H1 (cell line): ENCODE measurements around the gene PRSS21. TPM values are rescaled to one million over a fixed set of nuclear protein-coding genes. Genes with fewer than 3 reads are reported as not detected.
A peak's percentile ranks its signal among the peaks of the same experiment; 100 is the strongest.

Source experiments
- CTCF ChIA-PET: fragments of 300-600 bp; sonication (Branson Sonifier 250); formaldehyde crosslinking; loops from one replicate; lab custom pipeline; 2021; ENCODE audit not compliant: partially characterized antibody; lab: Charles Lee
- POLR2A ChIA-PET: fragments of 300-600 bp; sonication (Branson Sonifier 250); formaldehyde crosslinking; loops from one replicate; lab custom pipeline; 2021; ENCODE audit warnings: inconsistent platforms; ENCODE audit not compliant: partially characterized antibody; lab: Charles Lee
- DNase-seq, 2 experiments: peaks; one replicate each; pipeline versions ENCODE4 v3.0.0 to v3.0.0-alpha.2; 2010 to 2022; ENCODE audit warnings: low spot score in 2 of 2, low read depth in 1 of 2, mixed read lengths in 1 of 2
- FAIRE-seq: peaks from 2 replicates; lab custom pipeline; 2011; peaks lifted over from hg19 to GRCh38; lab: Jason Lieb, UNC
- H2AFZ ChIP-seq: 2 replicates; pipeline ENCODE4 v1.8.1; 2012; ENCODE audit warnings: low read length, inconsistent platforms
- H2AK5ac ChIP-seq: 2 replicates; pipeline ENCODE4 v1.6.1; 2013; ENCODE audit warnings: low read depth, low read length
- H2BK120ac ChIP-seq: replicated peaks from 2 replicates; pipeline ENCODE3; 2013; ENCODE audit warnings: low read depth, low read length, inconsistent platforms
- H2BK12ac ChIP-seq: 2 replicates; pipeline ENCODE4 v1.6.1; 2013; ENCODE audit warnings: low read depth, low read length
- H2BK15ac ChIP-seq: 2 replicates; pipeline ENCODE4 v1.6.1; 2013; ENCODE audit warnings: low read length
- H2BK20ac ChIP-seq: 2 replicates; pipeline ENCODE4 v1.6.1; 2013; ENCODE audit warnings: low read length
- H2BK5ac ChIP-seq: 2 replicates; pipeline ENCODE4 v1.6.1; 2013; ENCODE audit warnings: low read depth, low read length
- H3K14ac ChIP-seq: 2 replicates; pipeline ENCODE4 v1.6.1; 2013; ENCODE audit warnings: inconsistent platforms; ENCODE audit not compliant: insufficient read length
- H3K18ac ChIP-seq: 2 replicates; pipeline ENCODE4 v1.6.1; 2013; ENCODE audit warnings: low read length; ENCODE audit errors: extremely low read depth
- H3K23ac ChIP-seq: 2 replicates; pipeline ENCODE4 v1.6.1; 2013; ENCODE audit warnings: inconsistent platforms; ENCODE audit not compliant: insufficient read length
- H3K23me2 ChIP-seq: 2 replicates; pipeline ENCODE4 v1.6.1; 2013; ENCODE audit warnings: low read depth, low read length
- H3K27ac ChIP-seq: 2 replicates; pipeline ENCODE4 v1.6.1; 2011; ENCODE audit warnings: low read depth, low read length, inconsistent platforms
- H3K27me3 ChIP-seq, 4 experiments: replicated peaks in 1 of 4; 1 replicate in 1 of 4; 2 replicates in 3 of 4; pipeline versions ENCODE4 v1.6.1 to v1.8.1; 2011 to 2013; ENCODE audit warnings: low read length in 3 of 4, mild to moderate bottlenecking in 3 of 4, inconsistent platforms in 2 of 4, mixed read lengths in 2 of 4, moderate library complexity in 1 of 4; ENCODE audit not compliant: control insufficient read depth in 3 of 4, insufficient read depth in 3 of 4; ENCODE audit errors: extremely low read depth in 1 of 4
- H3K36me3 ChIP-seq, 4 experiments: 2 replicates each; pipeline versions ENCODE4 v1.6.1 to v1.8.1; 2011 to 2013; ENCODE audit warnings: mild to moderate bottlenecking in 4 of 4, low read length in 3 of 4, moderate library complexity in 2 of 4, control low read depth in 1 of 4, inconsistent platforms in 1 of 4; ENCODE audit not compliant: insufficient read depth in 4 of 4, control insufficient read depth in 2 of 4
- H3K4ac ChIP-seq: replicated peaks from 2 replicates; pipeline ENCODE3; 2013; ENCODE audit warnings: low read length, low read depth, mixed read lengths, inconsistent platforms; ENCODE audit not compliant: insufficient read length
- H3K4me1 ChIP-seq, 4 experiments: replicated peaks in 1 of 4; 1 replicate in 1 of 4; 2 replicates in 3 of 4; pipeline versions ENCODE4 v1.6.1 to v1.8.1; 2011 to 2013; ENCODE audit warnings: low read length in 3 of 4, inconsistent platforms in 2 of 4, mixed read lengths in 1 of 4; ENCODE audit not compliant: insufficient read depth in 4 of 4, control insufficient read depth in 3 of 4
- H3K4me2 ChIP-seq, 2 experiments: 2 replicates each; pipeline versions ENCODE4 v1.6.1 to v1.8.1; 2011 to 2013; ENCODE audit warnings: low read depth in 2 of 2, low read length in 2 of 2, control low read depth in 1 of 2, inconsistent platforms in 1 of 2, mild to moderate bottlenecking in 1 of 2; ENCODE audit not compliant: insufficient read depth in 1 of 2
- H3K4me3 ChIP-seq, 4 experiments: fragments of 200-600, 300-600 bp in 1 of 4; sonication (generic), shearing (Covaris generic), sonication (Bioruptor Twin) in 1 of 4; 2 replicates each; pipeline versions ENCODE4 v1.5.1 to v1.8.1; 2011 to 2016; ENCODE audit warnings: low read length in 4 of 4, low read depth in 3 of 4, control low read depth in 2 of 4, inconsistent platforms in 2 of 4, mild to moderate bottlenecking in 2 of 4, mixed read lengths in 1 of 4, moderate library complexity in 1 of 4; ENCODE audit not compliant: insufficient read depth in 2 of 4; ENCODE audit errors: extremely low read depth in 1 of 4
- H3K56ac ChIP-seq: replicated peaks from 2 replicates; pipeline ENCODE3; 2013; ENCODE audit warnings: low read depth, mild to moderate bottlenecking, mixed read lengths, low read length, inconsistent platforms; ENCODE audit not compliant: insufficient read length
- H3K79me1 ChIP-seq: 2 replicates; pipeline ENCODE4 v1.6.1; 2013; ENCODE audit warnings: low read depth, low read length, control low read depth
- H3K79me2 ChIP-seq, 2 experiments: 2 replicates each; pipeline versions ENCODE4 v1.6.1 to v1.8.1; 2012 to 2013; ENCODE audit warnings: low read length in 2 of 2, mild to moderate bottlenecking in 2 of 2, inconsistent platforms in 1 of 2; ENCODE audit not compliant: insufficient read depth in 2 of 2, control insufficient read depth in 1 of 2
- H3K9ac ChIP-seq, 4 experiments: replicated peaks in 1 of 4; 1 replicate in 1 of 4; 2 replicates in 3 of 4; pipeline versions ENCODE4 v1.6.1 to v1.8.1; 2011 to 2013; ENCODE audit warnings: low read depth in 3 of 4, low read length in 3 of 4, control low read depth in 2 of 4, mild to moderate bottlenecking in 2 of 4, moderate library complexity in 2 of 4, inconsistent platforms in 1 of 4; ENCODE audit errors: extremely low read depth in 1 of 4
- H3K9me3 ChIP-seq, 2 experiments: 2 replicates each; pipeline versions ENCODE4 v1.6.1 to v1.8.1; 2012 to 2013; ENCODE audit warnings: mild to moderate bottlenecking in 2 of 2, moderate library complexity in 2 of 2, control low read depth in 1 of 2, inconsistent platforms in 1 of 2, low read depth in 1 of 2, low read length in 1 of 2, mixed read lengths in 1 of 2; ENCODE audit not compliant: insufficient read depth in 2 of 2
- H4K20me1 ChIP-seq, 2 experiments: replicated peaks in 1 of 2; 2 replicates each; pipeline versions ENCODE3 to v1.8.1; 2011 to 2013; ENCODE audit warnings: inconsistent platforms in 2 of 2, low read length in 2 of 2, mild to moderate bottlenecking in 1 of 2; ENCODE audit not compliant: insufficient read depth in 2 of 2, control insufficient read depth in 1 of 2
- H4K5ac ChIP-seq: 2 replicates; pipeline ENCODE4 v1.6.1; 2013; ENCODE audit warnings: low read length, low read depth, mixed read lengths, inconsistent platforms; ENCODE audit not compliant: insufficient read length
- H4K8ac ChIP-seq: 2 replicates; pipeline ENCODE4 v1.8.0; 2013; ENCODE audit warnings: mild to moderate bottlenecking, moderate library complexity, low read length, inconsistent platforms; ENCODE audit not compliant: insufficient read depth; ENCODE audit errors: extremely low read depth
- H4K91ac ChIP-seq: replicated peaks from 2 replicates; pipeline ENCODE3; 2013; ENCODE audit warnings: low read length, mixed read lengths, inconsistent platforms; ENCODE audit not compliant: insufficient read length
- CHD2 ChIP-seq: IDR thresholded peaks from 2 replicates; pipeline ENCODE4 v1.6.1; 2012; ENCODE audit warnings: low read length, improper control_type of control experiment
- HDAC6 ChIP-seq: IDR thresholded peaks from one replicate; pipeline ENCODE4 v1.7.1; 2012; ENCODE audit warnings: low read depth, mild to moderate bottlenecking, inconsistent platforms, low read length, moderate library complexity
- KDM4A ChIP-seq: IDR thresholded peaks from one replicate; pipeline ENCODE4 v1.7.1; 2012; ENCODE audit warnings: low read depth, mild to moderate bottlenecking, moderate library complexity, low read length, inconsistent platforms; ENCODE audit not compliant: severe bottlenecking
- POU5F1 ChIP-seq: IDR thresholded peaks from 2 replicates; pipeline ENCODE4 v1.6.1; 2011; ENCODE audit warnings: low read depth, mild to moderate bottlenecking, low read length, moderate library complexity
- SAP30 ChIP-seq: fragments of 300-600 bp; sonication (generic); IDR thresholded peaks from 2 replicates; pipeline ENCODE4 v1.7.1; 2012; ENCODE audit warnings: low read length, moderate library complexity, mild to moderate bottlenecking, inconsistent platforms; ENCODE audit not compliant: insufficient read depth, insufficient replicate concordance
- TCF12 ChIP-seq: IDR thresholded peaks from 2 replicates; pipeline ENCODE4 v1.6.1; 2011; ENCODE audit warnings: low read depth, mild to moderate bottlenecking, low read length
- YY1 ChIP-seq: IDR thresholded peaks from 2 replicates; pipeline ENCODE4 v1.6.1; 2011; ENCODE audit warnings: low read depth, mild to moderate bottlenecking, low read length
- ZNF274 ChIP-seq: IDR thresholded peaks from 2 replicates; pipeline ENCODE4 v1.7.0; 2012; ENCODE audit warnings: low read length, borderline replicate concordance; ENCODE audit errors: extremely low read depth
- WGBS, 2 experiments: shearing (Covaris generic) in 1 of 2; methylation state at CpG; one replicate each; pipeline versions ENCODE4 v1.1.6 to v1.1.7; 2013 to 2015; ENCODE audit warnings: low lambda C conversion rate in 2 of 2, mixed read lengths in 2 of 2, inconsistent platforms in 1 of 2, low coverage in 1 of 2, missing lambda C conversion rate in 1 of 2; ENCODE audit not compliant: insufficient replicate concordance in 2 of 2, insufficient coverage in 1 of 2, insufficient read length in 1 of 2; ENCODE audit errors: extremely low coverage in 1 of 2, missing lambda C conversion rate in 1 of 2; 5-methylcytosine and 5-hydroxymethylcytosine counted together
- polyA plus RNA-seq, 7 experiments: library from polyadenylated mRNA; depleted of rRNA in 3 of 7; stranded (reverse) in 5 of 7; unstranded in 2 of 7; fragments of >200 nt in 5 of 7; fragments of 200-250 nt in 2 of 7; gene quantifications; 1 replicate in 5 of 7; 2 replicates in 1 of 7; 4 replicates in 1 of 7; pipeline versions ENCODE4 v1.2.1 to v1.2.3, GENCODE V29; 2011 to 2013; ENCODE audit warnings: missing spikeins in 2 of 7, mixed read lengths in 2 of 7
- total RNA-seq: library from RNA; stranded (reverse); fragmentation: NEBNext Ultra II Directional; extraction: Animal tissue kit (Norgen Biotek cat#: 25700); gene quantifications from 2 replicates; pipeline ENCODE4 v1.2.1, GENCODE V29; 2021
- TF ChIP-seq, protein P1 (sequence below): IDR thresholded peaks from 2 replicates; pipeline ENCODE4 v1.6.1; 2012; ENCODE audit warnings: inconsistent platforms

Gene PRSS21
- total and polyA plus RNA-seq, 2 of the 8 experiments (the other 6 are each of a cell fraction or from before 2014, with no cell fraction given), result 0.76 to 1.0 TPM

DNA sequence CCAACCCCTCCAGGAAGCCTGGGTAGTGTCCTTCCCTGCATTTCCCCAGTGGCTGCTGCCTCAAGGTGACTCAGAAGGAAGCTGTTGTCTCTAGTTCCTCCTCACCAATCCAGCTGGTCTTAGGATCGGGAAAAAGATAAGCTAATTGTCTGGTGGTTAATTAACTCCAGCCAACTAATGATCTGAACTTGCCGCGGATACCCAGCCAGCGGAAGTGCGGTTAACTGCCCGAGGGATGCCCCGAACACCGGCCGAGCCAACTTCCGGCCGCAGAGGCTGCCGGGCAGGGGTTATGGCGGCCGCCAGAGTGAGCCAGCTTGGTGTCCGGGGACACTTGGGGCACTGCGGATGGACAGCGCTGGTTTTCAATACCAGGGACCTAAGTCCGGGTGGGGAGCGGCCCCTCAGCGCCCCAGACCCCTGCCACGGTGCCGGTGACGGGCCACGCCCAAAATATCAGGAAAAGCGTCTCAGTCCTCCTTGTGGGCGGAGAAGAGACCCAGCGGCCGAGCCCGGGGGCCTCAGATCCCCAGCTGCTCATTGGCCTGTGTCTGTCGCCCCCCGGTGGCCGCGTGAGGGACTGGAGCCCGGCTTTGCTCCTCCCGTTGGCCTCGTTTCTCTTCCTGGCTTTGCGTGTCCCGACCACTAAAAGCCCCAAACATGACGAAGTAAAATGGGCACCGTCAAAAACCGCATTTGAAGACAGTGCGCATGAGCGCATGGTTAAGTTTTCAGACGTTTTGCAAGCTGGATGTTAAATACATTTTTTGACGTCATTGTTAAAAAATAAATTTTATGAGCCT is 51.2 kb downstream of the PRSS21 start:
- no peaks in the 10 kb centered on the region; a peak in 1 of 8 replicates for H3K36me3 ChIP-seq
- H3K79me2 ChIP-seq, result no peaks in the 10 kb centered on the region
- H2BK120ac ChIP-seq, result no peak overlapping the region
- no peaks in the 10 kb centered on the region for H4K20me1 ChIP-seq
- peaks cover 7 to 40% (median 32%) of the 10 kb centered on the region in 4 experiments for H3K27me3 ChIP-seq
- no peak overlapping the region for H3K23ac ChIP-seq
- peak overlapping the region; percentile 58; the same call in 1 of the 2 replicates for H3K27ac ChIP-seq
- H2BK15ac ChIP-seq, result no peak overlapping the region
- DNase-seq (peak; percentile 83 to 99), FAIRE-seq (no peak)
- H3K23me2 ChIP-seq, result peaks cover 2% of the 10 kb centered on the region; the same call in 1 of the 2 replicates
- ChIA-PET POLR2A (interaction anchor here (0.6 to 1.8 kb wide), 16 partner anchors 9 to 150 kb away, joined by 3 to 8 read pairs (median 4); partner anchors contain the start of genes CLDN6, ELOB, FLYWCH1 and FLYWCH2), CTCF (interaction anchor here (0.7 to 6.5 kb wide), 30 partner anchors 9 to 170 kb away, joined by 3 to 90 read pairs (median 5); partner anchors contain the start of genes FLYWCH2, PRSS33 and PRSS41)
- H3K4me2 ChIP-seq, result peak overlapping the region; percentile 71 to 84
- peak overlapping the region; percentile 18 for H4K91ac ChIP-seq
- peak overlapping the region; percentile 100 for H2AFZ ChIP-seq
- no peaks in the 10 kb centered on the region for H3K4me1 ChIP-seq
- no peaks in the 10 kb centered on the region for H3K79me1 ChIP-seq
- WGBS, 2 experiments, result 5% methylated on average over 40 of the region's 45 CpGs; no CpG with 5 or more reads in 1 of the 2 experiments
- no peak overlapping the region for H2BK12ac ChIP-seq
- no peak overlapping the region for H3K14ac ChIP-seq
- no peak overlapping the region for H3K56ac ChIP-seq
- peak overlapping the region; percentile 88; the same call in 1 of the 2 replicates for H4K8ac ChIP-seq
- no peak overlapping the region for H2BK20ac ChIP-seq
- H4K5ac ChIP-seq, result peak overlapping the region; percentile 73
- peak overlapping the region; percentile 85 for H2BK5ac ChIP-seq
- H3K18ac ChIP-seq, result peak overlapping the region; percentile 97
- no peak overlapping the region for H3K4ac ChIP-seq
- H3K9ac ChIP-seq, result peak overlapping the region in 2 of 4 experiments; percentile 20 to 29; a peak in 2 of 7 replicates
- H3K4me3 ChIP-seq, result peak overlapping the region; percentile 29 to 61 (median 57)
- H2AK5ac ChIP-seq, result no peak overlapping the region
- no peaks in the 10 kb centered on the region for H3K9me3 ChIP-seq
- TF ChIP-seq CHD2 (no peak), KDM4A (peak; percentile 92), HDAC6 (no peak), TCF12 (0 out of 2 replicates have a peak, but pooled peaks have one; percentile 58), ZNF274 (no peak), SAP30 (no peak), YY1 (peak; percentile 95), POU5F1 (no peak)
- TF ChIP-seq, protein P1, sequence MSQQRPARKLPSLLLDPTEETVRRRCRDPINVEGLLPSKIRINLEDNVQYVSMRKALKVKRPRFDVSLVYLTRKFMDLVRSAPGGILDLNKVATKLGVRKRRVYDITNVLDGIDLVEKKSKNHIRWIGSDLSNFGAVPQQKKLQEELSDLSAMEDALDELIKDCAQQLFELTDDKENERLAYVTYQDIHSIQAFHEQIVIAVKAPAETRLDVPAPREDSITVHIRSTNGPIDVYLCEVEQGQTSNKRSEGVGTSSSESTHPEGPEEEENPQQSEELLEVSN, result peak; percentile 62
